HUES48 (cell line): ENCODE data around the gene SDK2.

Source experiments
- H3K27ac ChIP-seq: one replicate; pipeline ENCODE4 v1.7.0; 2013; ENCODE audit warnings: low read depth, low read length, inconsistent platforms
- H3K27me3 ChIP-seq: 2 replicates; pipeline ENCODE4 v1.6.1; 2013; ENCODE audit warnings: mild to moderate bottlenecking, low read length; ENCODE audit not compliant: control insufficient read depth, insufficient read depth
- H3K36me3 ChIP-seq: 2 replicates; pipeline ENCODE4 v1.6.1; 2013; ENCODE audit warnings: low read length; ENCODE audit not compliant: control insufficient read depth, insufficient read depth
- H3K4me1 ChIP-seq: 2 replicates; pipeline ENCODE4 v1.6.1; 2013; ENCODE audit warnings: mild to moderate bottlenecking, low read length; ENCODE audit not compliant: control insufficient read depth, insufficient read depth
- H3K4me3 ChIP-seq: 2 replicates; pipeline ENCODE4 v1.5.1; 2013; ENCODE audit warnings: mild to moderate bottlenecking, low read depth, low read length
- H3K9ac ChIP-seq: 2 replicates; pipeline ENCODE4 v1.6.1; 2013; ENCODE audit warnings: mild to moderate bottlenecking, low read depth, low read length, moderate library complexity
- H3K9me3 ChIP-seq: 2 replicates; pipeline ENCODE4 v1.6.1; 2013; ENCODE audit warnings: low read length; ENCODE audit not compliant: control insufficient read depth, insufficient read depth

The SDK2 gene

GRCh38 chr17:73569762-73570319, 74.4 kb downstream of the SDK2 start:
- no peaks in the 10 kb centered on the region for H3K9me3 ChIP-seq
- no peaks in the 10 kb centered on the region for H3K36me3 ChIP-seq
- peaks cover 42% of the 10 kb centered on the region for H3K4me1 ChIP-seq
- no peaks in the 10 kb centered on the region for H3K27me3 ChIP-seq
- peak overlapping the region; percentile 51 for H3K27ac ChIP-seq
- H3K9ac ChIP-seq: no peak overlapping the region
- H3K4me3 ChIP-seq: no peak overlapping the region

GRCh38 chr17:73568934-73569333, 75.3 kb downstream of the SDK2 start:
- Histone ChIP-seq H3K27ac (no peak overlapping the region), H3K36me3 (no peaks in the 10 kb centered on the region), H3K4me1 (peaks cover 42% of the 10 kb centered on the region), H3K4me3 (no peak overlapping the region), H3K27me3 (no peaks in the 10 kb centered on the region), H3K9me3 (no peaks in the 10 kb centered on the region), H3K9ac (no peak overlapping the region)

- Histone ChIP-seq H3K9ac (peak overlapping the region; percentile 52), H3K36me3 (no peaks in the 10 kb centered on the region), H3K27ac (peak overlapping the region; percentile 94), H3K9me3 (no peaks in the 10 kb centered on the region), H3K27me3 (no peaks in the 10 kb centered on the region), H3K4me3 (no peak overlapping the region; the same call in 1 of the 2 replicates), H3K4me1 (peaks cover 42% of the 10 kb centered on the region)
Measured at GRCh38 chr17:73566905-73567782, 77.1 kb downstream of the SDK2 start.

- Histone ChIP-seq H3K4me3 (no peak overlapping the region), H3K27me3 (no peaks in the 10 kb centered on the region), H3K27ac (no peak overlapping the region), H3K36me3 (no peaks in the 10 kb centered on the region), H3K9ac (no peak overlapping the region), H3K9me3 (no peaks in the 10 kb centered on the region), H3K4me1 (peaks cover 44% of the 10 kb centered on the region)
Measured at GRCh38 chr17:73564843-73565242, 79.4 kb downstream of the SDK2 start.

- no peak overlapping the region for H3K4me3 ChIP-seq
- no peak overlapping the region for H3K27ac ChIP-seq
- H3K27me3 ChIP-seq: no peaks in the 10 kb centered on the region
- no peaks in the 10 kb centered on the region for H3K9me3 ChIP-seq
- H3K36me3 ChIP-seq: no peaks in the 10 kb centered on the region
- H3K9ac ChIP-seq: no peak overlapping the region
- H3K4me1 ChIP-seq: peaks cover 41% of the 10 kb centered on the region
Measured at GRCh38 chr17:73562896-73563295, 81.3 kb downstream of the SDK2 start.

DNA sequence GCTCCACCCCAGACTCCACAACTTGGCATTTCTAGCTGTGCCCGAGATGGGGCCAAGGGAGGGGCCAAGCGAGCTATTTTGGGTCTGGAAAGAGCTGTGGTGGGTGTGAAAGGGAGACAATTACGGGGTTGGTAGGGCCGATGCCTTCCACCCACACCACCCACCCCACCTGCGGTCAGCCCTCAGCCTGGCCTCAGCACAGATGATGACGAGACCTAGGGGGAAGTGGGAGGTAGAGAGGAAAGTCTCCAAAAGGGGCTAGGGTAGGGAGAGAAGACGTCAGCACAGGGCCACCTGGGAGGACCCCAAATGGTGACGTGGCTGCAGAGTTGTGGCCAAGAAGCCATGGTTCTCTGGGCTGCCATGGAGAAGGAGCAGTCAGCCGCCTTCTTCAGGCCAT, 83.1 kb downstream of the SDK2 start:
- H3K27me3 ChIP-seq: no peaks in the 10 kb centered on the region
- peaks cover 25% of the 10 kb centered on the region for H3K4me1 ChIP-seq
- no peak overlapping the region for H3K27ac ChIP-seq
- H3K36me3 ChIP-seq: no peaks in the 10 kb centered on the region
- H3K9me3 ChIP-seq: no peaks in the 10 kb centered on the region
- no peak overlapping the region for H3K4me3 ChIP-seq
- H3K9ac ChIP-seq: no peak overlapping the region

DNA sequence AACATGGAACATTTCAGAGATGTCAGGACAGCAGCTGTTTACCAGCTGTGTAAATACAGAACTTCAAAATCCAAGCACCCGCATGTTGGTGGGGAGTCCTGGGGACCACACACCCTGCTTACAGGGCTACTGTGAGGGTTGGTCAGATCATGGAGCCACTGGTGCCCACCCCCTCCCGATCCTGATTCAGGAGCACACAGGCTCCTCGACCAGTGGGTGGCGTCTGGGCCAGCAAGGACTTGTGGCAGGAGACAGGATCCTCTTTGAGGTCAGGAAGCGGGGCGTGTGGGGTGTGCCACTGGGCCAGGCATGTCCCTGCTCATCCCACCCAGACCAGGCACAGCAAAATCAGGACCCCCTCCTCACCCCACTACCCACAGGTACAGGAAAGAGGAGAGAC, 83.6 kb downstream of the SDK2 start:
- Histone ChIP-seq H3K27me3 (no peaks in the 10 kb centered on the region), H3K9me3 (no peaks in the 10 kb centered on the region), H3K4me1 (peaks cover 21% of the 10 kb centered on the region), H3K36me3 (no peaks in the 10 kb centered on the region), H3K4me3 (no peak overlapping the region), H3K27ac (no peak overlapping the region), H3K9ac (no peak overlapping the region)

DNA sequence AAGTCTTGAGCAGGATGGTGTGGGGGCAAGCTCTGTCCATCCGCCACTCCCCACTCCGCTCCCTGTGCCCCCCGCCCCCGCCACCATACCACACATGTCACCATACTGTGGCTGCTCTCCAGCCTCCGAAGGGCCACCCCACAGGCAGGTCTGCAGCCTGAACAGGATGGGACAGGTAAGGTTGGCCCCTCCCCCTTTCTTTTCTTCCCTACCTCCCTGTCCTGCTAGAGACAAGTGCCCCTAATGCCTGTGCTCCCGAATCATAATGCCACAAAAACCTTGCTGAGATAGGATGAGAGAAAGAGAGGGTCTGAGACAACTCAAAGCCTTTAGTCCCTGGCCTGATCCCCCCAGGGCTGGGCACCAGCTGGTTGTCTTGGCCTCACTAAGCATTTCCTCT, 84.7 kb downstream of the SDK2 start:
- Histone ChIP-seq H3K27me3 (no peaks in the 10 kb centered on the region), H3K9ac (no peak overlapping the region), H3K4me1 (peaks cover 13% of the 10 kb centered on the region), H3K36me3 (no peaks in the 10 kb centered on the region), H3K27ac (no peak overlapping the region), H3K9me3 (no peaks in the 10 kb centered on the region), H3K4me3 (no peak overlapping the region)

- Histone ChIP-seq H3K36me3 (no peaks in the 10 kb centered on the region), H3K4me1 (peaks cover 11% of the 10 kb centered on the region), H3K9ac (no peak overlapping the region), H3K27ac (no peak overlapping the region), H3K9me3 (no peaks in the 10 kb centered on the region), H3K27me3 (no peaks in the 10 kb centered on the region), H3K4me3 (no peak overlapping the region)
Measured at GRCh38 chr17:73555199-73555960, 88.9 kb downstream of the SDK2 start.

- Histone ChIP-seq H3K27ac (no peak overlapping the region), H3K9me3 (no peaks in the 10 kb centered on the region), H3K36me3 (no peaks in the 10 kb centered on the region), H3K27me3 (no peaks in the 10 kb centered on the region), H3K4me1 (peaks cover 4% of the 10 kb centered on the region), H3K9ac (no peak overlapping the region), H3K4me3 (no peak overlapping the region)
Measured at GRCh38 chr17:73554498-73554897, 89.7 kb downstream of the SDK2 start.

DNA sequence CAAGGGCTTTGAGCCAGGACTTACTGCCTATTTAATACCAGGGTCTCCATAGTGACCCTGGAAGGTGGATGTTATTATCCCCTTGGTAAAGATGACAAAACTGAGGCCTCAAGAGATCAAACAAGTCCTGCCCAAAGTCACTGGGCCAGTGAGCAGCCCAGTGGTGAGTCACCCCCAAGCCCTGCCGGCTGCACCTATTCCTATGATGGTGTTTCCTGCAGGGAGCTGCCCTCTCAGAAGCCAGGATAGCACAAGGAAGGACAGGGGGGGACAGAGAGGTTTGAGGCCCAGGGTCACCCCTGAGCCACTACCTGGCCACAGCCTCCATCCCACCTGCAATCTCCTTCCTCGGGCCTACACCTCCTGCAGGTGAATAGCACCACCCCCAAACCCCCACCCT, 90.9 kb downstream of the SDK2 start:
- H3K9ac ChIP-seq: no peak overlapping the region
- H3K4me3 ChIP-seq: no peak overlapping the region
- H3K36me3 ChIP-seq: no peaks in the 10 kb centered on the region
- H3K4me1 ChIP-seq: no peaks in the 10 kb centered on the region; the same call in 1 of the 2 replicates
- no peaks in the 10 kb centered on the region for H3K27me3 ChIP-seq
- no peaks in the 10 kb centered on the region for H3K9me3 ChIP-seq
- H3K27ac ChIP-seq: no peak overlapping the region
